K562 (cell line): ENCODE measurements around the gene CEP68. TPM values are rescaled to one million over a fixed set of nuclear protein-coding genes. Genes with fewer than 3 reads are reported as not detected.

ENCODE experiments used
- CEBPB ChIP-seq: fragments of 450-650 bp; IDR thresholded peaks from 2 replicates; pipeline ENCODE4 v1.6.1; 2016; ENCODE audit warnings: missing genetic modification characterization, missing compliant biosample characterization
- KAT8 ChIP-seq: fragments of 450-650 bp; IDR thresholded peaks from 2 replicates; pipeline ENCODE4 v1.6.1; 2016; ENCODE audit warnings: low read depth, mild to moderate bottlenecking
- MAFF ChIP-seq: IDR thresholded peaks from 2 replicates; pipeline ENCODE4 v1.6.1; 2012; ENCODE audit warnings: low read length, improper control_type of control experiment
- MCM2 ChIP-seq: fragments of 450-650 bp; IDR thresholded peaks from 2 replicates; pipeline ENCODE4 v1.6.1; 2017; ENCODE audit warnings: low read depth, mild to moderate bottlenecking
- MGA ChIP-seq: fragments of 450-650 bp; IDR thresholded peaks from 2 replicates; pipeline ENCODE4 v1.6.1; 2016; ENCODE audit warnings: mild to moderate bottlenecking, moderate library complexity
- SOX6 ChIP-seq: fragments of 450-650 bp; IDR thresholded peaks from 2 replicates; pipeline ENCODE4 v1.6.1; 2014; ENCODE audit warnings: mild to moderate bottlenecking
- ZNF12 ChIP-seq: sonication (generic); formaldehyde crosslinking; IDR thresholded peaks from 2 replicates; pipeline ENCODE4 v1.4.0; 2020; ENCODE audit warnings: mild to moderate bottlenecking, missing genetic modification reagents
- ZNF224 ChIP-seq: sonication (generic); formaldehyde crosslinking; IDR thresholded peaks from 2 replicates; pipeline ENCODE4 v1.8.0; 2022; ENCODE audit warnings: mild to moderate bottlenecking, missing genetic modification reagents
- polyA plus RNA-seq, 8 experiments: library from polyadenylated mRNA; depleted of rRNA in 4 of 8; stranded (reverse) in 5 of 8; unstranded in 3 of 8; fragments of >200 nt; fragmentation: Nextera tagmentation in 2 of 8; fragmentation: Illumina TruSeq in 1 of 8; extraction: Ambion mirVana in 2 of 8; extraction: Trizol in 1 of 8; gene quantifications; 2 replicates each; pipeline versions ENCODE4 v1.2.1 to v1.2.3, GENCODE V29; 2011 to 2014; ENCODE audit warnings: inconsistent platforms in 1 of 8, missing spikeins in 1 of 8
- total RNA-seq, 7 experiments: library from RNA; depleted of rRNA in 6 of 7; stranded (reverse); fragments of >200 nt in 6 of 7; fragmentation: Illumina TruSeq in 2 of 7; extraction: Trizol in 2 of 7; gene quantifications; 2 replicates each; pipeline versions ENCODE4 v1.2.1 to v1.2.3, GENCODE V29; 2011 to 2021; ENCODE audit warnings: low replicate concordance in 1 of 7
- TF ChIP-seq, protein P1 (sequence below): fragments of 450-650 bp; IDR thresholded peaks from 2 replicates; pipeline ENCODE4 v1.6.1; 2017; ENCODE audit warnings: antibody characterized with exemption, mild to moderate bottlenecking
- TF ChIP-seq, protein P2 (sequence below), 2 experiments: fragments of 250-450 bp in 1 of 2; fragments of 450-650 bp in 1 of 2; sonication (Bioruptor Pico) in 1 of 2; IDR thresholded peaks; 2 replicates each; pipeline versions ENCODE4 v1.6.1 to v1.8.0; 2016 to 2021; ENCODE audit warnings: mild to moderate bottlenecking in 2 of 2, moderate library complexity in 2 of 2, missing compliant biosample characterization in 1 of 2, missing genetic modification characterization in 1 of 2

The CEP68 gene
- total and polyA plus RNA-seq, 9 of the 15 experiments (the other 6 are each of a cell fraction or from before 2014, with no cell fraction given) = 1.4 to 8.5 (median 5.2) TPM

GRCh38 chr2:65130664-65131175 lies 74.5 kb downstream of the CEP68 start (continued):
- TF ChIP-seq, protein P1, sequence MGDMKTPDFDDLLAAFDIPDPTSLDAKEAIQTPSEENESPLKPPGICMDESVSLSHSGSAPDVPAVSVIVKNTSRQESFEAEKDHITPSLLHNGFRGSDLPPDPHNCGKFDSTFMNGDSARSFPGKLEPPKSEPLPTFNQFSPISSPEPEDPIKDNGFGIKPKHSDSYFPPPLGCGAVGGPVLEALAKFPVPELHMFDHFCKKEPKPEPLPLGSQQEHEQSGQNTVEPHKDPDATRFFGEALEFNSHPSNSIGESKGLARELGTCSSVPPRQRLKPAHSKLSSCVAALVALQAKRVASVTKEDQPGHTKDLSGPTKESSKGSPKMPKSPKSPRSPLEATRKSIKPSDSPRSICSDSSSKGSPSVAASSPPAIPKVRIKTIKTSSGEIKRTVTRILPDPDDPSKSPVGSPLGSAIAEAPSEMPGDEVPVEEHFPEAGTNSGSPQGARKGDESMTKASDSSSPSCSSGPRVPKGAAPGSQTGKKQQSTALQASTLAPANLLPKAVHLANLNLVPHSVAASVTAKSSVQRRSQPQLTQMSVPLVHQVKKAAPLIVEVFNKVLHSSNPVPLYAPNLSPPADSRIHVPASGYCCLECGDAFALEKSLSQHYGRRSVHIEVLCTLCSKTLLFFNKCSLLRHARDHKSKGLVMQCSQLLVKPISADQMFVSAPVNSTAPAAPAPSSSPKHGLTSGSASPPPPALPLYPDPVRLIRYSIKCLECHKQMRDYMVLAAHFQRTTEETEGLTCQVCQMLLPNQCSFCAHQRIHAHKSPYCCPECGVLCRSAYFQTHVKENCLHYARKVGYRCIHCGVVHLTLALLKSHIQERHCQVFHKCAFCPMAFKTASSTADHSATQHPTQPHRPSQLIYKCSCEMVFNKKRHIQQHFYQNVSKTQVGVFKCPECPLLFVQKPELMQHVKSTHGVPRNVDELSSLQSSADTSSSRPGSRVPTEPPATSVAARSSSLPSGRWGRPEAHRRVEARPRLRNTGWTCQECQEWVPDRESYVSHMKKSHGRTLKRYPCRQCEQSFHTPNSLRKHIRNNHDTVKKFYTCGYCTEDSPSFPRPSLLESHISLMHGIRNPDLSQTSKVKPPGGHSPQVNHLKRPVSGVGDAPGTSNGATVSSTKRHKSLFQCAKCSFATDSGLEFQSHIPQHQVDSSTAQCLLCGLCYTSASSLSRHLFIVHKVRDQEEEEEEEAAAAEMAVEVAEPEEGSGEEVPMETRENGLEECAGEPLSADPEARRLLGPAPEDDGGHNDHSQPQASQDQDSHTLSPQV = no peak; the same call in 1 of the 2 replicates
- TF ChIP-seq ZNF224 (CRISPR knock-in tag) = no peak
- TF ChIP-seq, protein P2, sequence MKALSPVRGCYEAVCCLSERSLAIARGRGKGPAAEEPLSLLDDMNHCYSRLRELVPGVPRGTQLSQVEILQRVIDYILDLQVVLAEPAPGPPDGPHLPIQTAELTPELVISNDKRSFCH (CRISPR knock-in tag; IDR thresholded peaks at IDR 0.05) = no peak
- TF ChIP-seq, protein P2 (tag; IDR thresholded peaks at IDR 0.05) = no peak
- no peak for TF ChIP-seq CEBPB
- TF ChIP-seq KAT8 = no peak
- TF ChIP-seq MAFF = 0 out of 2 replicates have a peak, but pooled peaks have one; percentile 14
- no peak for TF ChIP-seq MGA
- TF ChIP-seq SOX6 = no peak
- no peak for TF ChIP-seq ZNF12
- no peak for TF ChIP-seq MCM2
